Mesodermal cell (in vitro differentiated cells): ENCODE measurements around the gene MOG.

ENCODE experiments used
- H3K27ac ChIP-seq: 2 replicates; pipeline ENCODE4 v1.7.0; 2013; ENCODE audit warnings: mild to moderate bottlenecking, low read depth, low read length, moderate library complexity; ENCODE audit not compliant: severe bottlenecking
- H3K36me3 ChIP-seq: 2 replicates; pipeline ENCODE4 v1.7.1; 2013; ENCODE audit warnings: mild to moderate bottlenecking, low read length, moderate library complexity; ENCODE audit not compliant: control insufficient read depth, insufficient read depth
- H3K4me1 ChIP-seq: one replicate; pipeline ENCODE4 v1.7.1; 2013; ENCODE audit warnings: mild to moderate bottlenecking, low read length; ENCODE audit not compliant: insufficient read depth, control insufficient read depth, poor library complexity, severe bottlenecking
- H3K4me3 ChIP-seq: 2 replicates; pipeline ENCODE4 v1.7.0; 2013; ENCODE audit warnings: low read length, control low read depth, mild to moderate bottlenecking; ENCODE audit not compliant: insufficient read depth, poor library complexity, severe bottlenecking; ENCODE audit errors: extremely low read depth
- H3K9me3 ChIP-seq: 2 replicates; pipeline ENCODE4 v1.7.1; 2013; ENCODE audit warnings: mild to moderate bottlenecking, low read length, moderate library complexity; ENCODE audit not compliant: control insufficient read depth
- WGBS, 2 experiments: methylation state at CpG; one replicate each; pipeline ENCODE4 v1.1.5; 2013; ENCODE audit warnings: missing lambda C conversion rate in 2 of 2; ENCODE audit not compliant: insufficient coverage in 2 of 2; 5-methylcytosine and 5-hydroxymethylcytosine counted together

MOG gene

GRCh38 chr6:29627755-29628418 is 29.0 kb upstream of the MOG start:
- H3K36me3 ChIP-seq, result peaks cover 22% of the 10 kb centered on the region
- peak overlapping the region; percentile 79 for H3K27ac ChIP-seq
- 1% methylated on average over 17 to 20 of the region's 51 CpGs for WGBS, 2 experiments
- H3K9me3 ChIP-seq, result no peaks in the 10 kb centered on the region
- H3K4me1 ChIP-seq, result peaks cover 71% of the 10 kb centered on the region
- H3K4me3 ChIP-seq, result peak overlapping the region; percentile 77

GRCh38 chr6:29628419-29629281 is 28.2 kb upstream of the MOG start:
- H3K4me1 ChIP-seq, result peaks cover 63% of the 10 kb centered on the region
- peak overlapping the region; percentile 79 for H3K27ac ChIP-seq
- H3K4me3 ChIP-seq, result peak overlapping the region; percentile 52
- no peaks in the 10 kb centered on the region for H3K9me3 ChIP-seq
- WGBS, 2 experiments, result 0% methylated on average over 20 to 29 of the region's 32 CpGs
- H3K36me3 ChIP-seq, result peaks cover 15% of the 10 kb centered on the region

- H3K9me3 ChIP-seq, result no peaks in the 10 kb centered on the region
- H3K36me3 ChIP-seq, result peaks cover 10% of the 10 kb centered on the region
- H3K4me1 ChIP-seq, result peaks cover 56% of the 10 kb centered on the region
- H3K27ac ChIP-seq, result no peak overlapping the region
- no CpG with 5 or more reads among the region's 2 CpGs for WGBS, 2 experiments
- H3K4me3 ChIP-seq, result no peak overlapping the region
Measured at GRCh38 chr6:29629571-29629970, 27.3 kb upstream of the MOG start.

- no peaks in the 10 kb centered on the region for H3K9me3 ChIP-seq
- no peak overlapping the region for H3K27ac ChIP-seq
- H3K36me3 ChIP-seq, result peaks cover 10% of the 10 kb centered on the region
- H3K4me1 ChIP-seq, result peaks cover 49% of the 10 kb centered on the region
- WGBS, 2 experiments, result 34 to 38% methylated on average over 8 of the region's 9 CpGs
- H3K4me3 ChIP-seq, result no peak overlapping the region
Measured at GRCh38 chr6:29630315-29630714, 26.6 kb upstream of the MOG start.

- H3K36me3 ChIP-seq, result peaks cover 10% of the 10 kb centered on the region
- no peak overlapping the region for H3K27ac ChIP-seq
- H3K9me3 ChIP-seq, result no peaks in the 10 kb centered on the region
- peak overlapping the region; percentile 74 for H3K4me3 ChIP-seq
- peaks cover 39% of the 10 kb centered on the region for H3K4me1 ChIP-seq
- WGBS, 2 experiments, result 8 to 17% methylated on average over 8 to 9 of the region's 14 CpGs
Measured at GRCh38 chr6:29631209-29631810, 25.6 kb upstream of the MOG start.

GRCh38 chr6:29631860-29632731 is 24.8 kb upstream of the MOG start:
- Histone ChIP-seq H3K4me1 (peaks cover 33% of the 10 kb centered on the region), H3K4me3 (peak overlapping the region; percentile 74), H3K27ac (peak overlapping the region; percentile 47), H3K9me3 (no peaks in the 10 kb centered on the region), H3K36me3 (peaks cover 10% of the 10 kb centered on the region)
- WGBS, 2 experiments, result 2% methylated on average over 12 to 24 of the region's 53 CpGs

GRCh38 chr6:29632789-29633533 is 23.9 kb upstream of the MOG start, which contains the start of gene GABBR1:
Gene GABBR1 (minus strand): TSS chr6:29633183. CDS start chr6:29632385, 798 bp downstream.
- Histone ChIP-seq H3K4me3 (peak within 1 kb of the TSS; percentile 74), H3K27ac (peak within 1 kb of the TSS; percentile 47), H3K36me3 (peaks cover 10% of the 10 kb centered on the region), H3K9me3 (no peaks in the 10 kb centered on the region), H3K4me1 (peaks cover 29% of the 10 kb centered on the region)
- 0% methylated on average over 25 to 28 of the region's 57 CpGs for WGBS, 2 experiments

- Histone ChIP-seq H3K27ac (peak overlapping the region; percentile 47), H3K4me3 (peak overlapping the region; percentile 74), H3K4me1 (peaks cover 29% of the 10 kb centered on the region), H3K9me3 (no peaks in the 10 kb centered on the region), H3K36me3 (peaks cover 10% of the 10 kb centered on the region)
- WGBS, 2 experiments, result 0 to 2% methylated on average over 7 to 9 of the region's 9 CpGs
Measured at GRCh38 chr6:29633534-29633905, 23.4 kb upstream of the MOG start.

GRCh38 chr6:29637247-29637646 is 19.6 kb upstream of the MOG start:
- Histone ChIP-seq H3K27ac (no peak overlapping the region), H3K4me3 (no peak overlapping the region), H3K4me1 (no peaks in the 10 kb centered on the region), H3K9me3 (no peaks in the 10 kb centered on the region), H3K36me3 (no peaks in the 10 kb centered on the region)
- WGBS, 2 experiments, result 89 to 96% methylated on average over 4 to 8 of the region's 9 CpGs
